Activated naive CD8-positive, alpha-beta T cell treated with anti-CD3 and anti-CD28 coated beads, Interleukin-2, amount 50 U/mL, for 24 hours (primary cell): ENCODE results near the gene CLDN6.
A peak's percentile ranks its signal among the peaks of the same experiment; 100 is the strongest.

Experiments used
- ATAC-seq: fragments of 150-1000 bp; cut with Tn5 transposase; one replicate; pipeline ENCODE4 v1.10.0; 2021
- DNase-seq: peaks from one replicate; pipeline ENCODE4 v3.0.0; 2021
- H3K27ac Mint-ChIP-seq: one replicate; pipeline ENCODE4 v1.8.0; 2021; ENCODE audit warnings: mild to moderate bottlenecking, mixed read lengths
- H3K27me3 Mint-ChIP-seq: one replicate; pipeline ENCODE4 v1.8.0; 2021; ENCODE audit warnings: mixed read lengths
- H3K36me3 Mint-ChIP-seq: one replicate; pipeline ENCODE4 v1.8.0; 2021; ENCODE audit warnings: low read depth, mixed read lengths
- H3K4me1 Mint-ChIP-seq: one replicate; pipeline ENCODE4 v1.8.0; 2021; ENCODE audit warnings: mixed read lengths
- H3K4me3 Mint-ChIP-seq: one replicate; pipeline ENCODE4 v1.8.0; 2021; ENCODE audit warnings: mild to moderate bottlenecking, moderate library complexity, mixed read lengths
- H3K9me3 Mint-ChIP-seq: one replicate; pipeline ENCODE4 v1.8.0; 2021; ENCODE audit warnings: mixed read lengths

CLDN6 gene

DNA sequence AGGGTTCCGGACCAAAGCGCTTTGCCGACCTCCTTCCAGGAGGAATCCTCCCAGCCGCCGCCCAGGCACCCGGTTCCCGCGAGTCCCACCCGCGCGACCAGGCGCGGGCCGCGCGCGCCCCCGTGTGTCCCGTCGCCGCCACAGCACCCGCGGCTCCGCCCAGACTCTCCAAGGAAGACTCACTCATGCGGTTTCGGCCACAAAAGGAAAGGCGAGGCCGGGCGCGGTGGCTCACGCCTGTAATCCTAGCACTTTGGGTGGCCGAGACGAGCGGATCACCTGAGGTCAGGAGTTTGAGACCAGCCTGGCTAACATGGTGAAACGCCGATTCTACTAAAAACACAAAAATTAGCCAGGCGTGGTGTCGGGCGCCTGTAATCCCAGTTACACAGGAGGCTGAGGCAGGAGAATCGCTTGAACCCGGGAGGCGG is 34.3 kb downstream of the CLDN6 start:
- Mint-ChIP-seq H3K4me1 (peaks cover 18% of the 10 kb centered on the region), H3K4me3 (peak overlapping the region; percentile 21), H3K9me3 (no peaks in the 10 kb centered on the region), H3K36me3 (peaks cover 4% of the 10 kb centered on the region), H3K27ac (no peak overlapping the region), H3K27me3 (no peaks in the 10 kb centered on the region)
- DNase-seq (peak; percentile 84), ATAC-seq (peak; percentile 58)

DNA sequence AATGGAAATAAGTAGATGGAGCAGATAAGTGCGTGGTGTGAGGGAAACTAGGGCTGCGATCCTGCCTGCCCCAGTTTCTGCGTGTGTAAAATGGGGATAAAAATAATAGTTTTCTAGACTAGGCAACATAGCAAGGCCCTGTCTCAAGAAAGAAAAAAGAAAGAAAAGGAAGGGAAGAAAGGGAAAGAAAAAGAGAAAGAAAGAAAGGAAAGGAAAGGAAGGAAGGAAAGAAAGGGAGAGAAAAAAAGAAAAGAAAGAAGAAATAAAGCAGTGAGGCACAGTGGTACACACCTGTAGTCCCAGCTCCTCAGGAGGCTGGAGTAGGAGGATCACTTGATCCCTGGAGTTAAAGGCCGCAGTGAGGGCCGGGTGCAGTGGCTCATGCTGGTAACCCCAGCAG is 35.6 kb downstream of the CLDN6 start:
- Mint-ChIP-seq H3K27ac (peak overlapping the region; percentile 9), H3K36me3 (peaks cover 11% of the 10 kb centered on the region), H3K9me3 (no peaks in the 10 kb centered on the region), H3K4me3 (no peak overlapping the region), H3K27me3 (no peaks in the 10 kb centered on the region), H3K4me1 (peaks cover 18% of the 10 kb centered on the region)
- ATAC-seq (no peak), DNase-seq (no peak)

DNA sequence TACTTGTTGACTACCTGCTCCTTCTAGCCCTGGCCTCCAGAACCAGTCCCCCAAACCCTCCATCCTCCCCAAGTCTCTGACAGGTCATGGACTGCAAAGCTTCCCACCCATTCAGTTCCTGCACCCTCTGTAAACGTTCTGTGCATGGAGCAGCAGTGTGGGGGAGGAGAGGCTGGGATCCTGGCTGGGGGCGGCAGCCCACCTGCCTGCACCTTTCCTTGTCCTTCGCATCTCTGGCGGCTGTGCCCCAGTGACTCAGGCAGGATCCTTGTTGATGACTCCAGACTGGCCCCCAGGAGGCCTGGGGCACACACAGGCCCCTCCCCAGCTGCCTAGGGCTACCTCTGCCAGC is 36.1 kb downstream of the CLDN6 start:
- peaks cover 13% of the 10 kb centered on the region for H3K36me3 Mint-ChIP-seq
- H3K27ac Mint-ChIP-seq = peak overlapping the region; percentile 80
- peak overlapping the region; percentile 74 for H3K4me3 Mint-ChIP-seq
- H3K4me1 Mint-ChIP-seq = peaks cover 18% of the 10 kb centered on the region
- no peak for DNase-seq
- no peaks in the 10 kb centered on the region for H3K9me3 Mint-ChIP-seq
- H3K27me3 Mint-ChIP-seq = no peaks in the 10 kb centered on the region
- ATAC-seq = no peak

DNA sequence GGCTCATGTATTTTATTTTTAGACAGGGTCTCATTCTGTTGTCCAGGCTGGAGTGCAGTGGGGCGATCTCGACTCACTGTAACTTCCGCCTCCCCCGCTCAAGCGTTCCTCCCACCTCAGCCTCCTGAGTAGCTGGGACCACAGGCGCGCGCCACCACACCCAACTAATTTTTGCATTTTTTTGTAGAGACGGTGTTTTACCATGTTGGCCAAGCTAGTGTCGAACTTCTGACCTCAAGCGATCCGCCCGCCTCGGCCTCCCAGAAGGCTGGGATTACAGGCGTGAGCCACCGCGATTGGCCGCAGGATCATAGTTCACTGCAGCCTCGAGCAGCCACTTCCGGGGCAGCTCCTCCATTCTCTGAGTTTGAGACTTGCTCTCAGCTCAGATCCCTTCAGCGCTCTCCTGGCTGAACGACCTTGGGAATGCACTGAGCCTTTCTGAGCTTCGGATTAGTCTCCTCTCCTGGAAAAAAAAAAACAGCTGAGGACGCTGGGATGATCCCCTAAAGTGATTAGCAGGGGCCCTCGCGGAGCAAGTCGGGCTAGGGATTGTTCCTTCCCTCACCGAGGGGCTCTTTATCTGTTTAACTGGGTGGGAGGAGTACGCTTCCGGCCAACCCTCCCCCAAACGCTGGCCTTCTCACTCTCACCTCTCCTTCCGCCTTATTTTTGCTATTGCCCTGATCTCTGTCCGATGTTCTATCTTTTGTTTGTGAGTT is 36.6 kb downstream of the CLDN6 start:
- DNase-seq = no peak
- Mint-ChIP-seq H3K27me3 (no peaks in the 10 kb centered on the region), H3K4me1 (peaks cover 18% of the 10 kb centered on the region), H3K9me3 (no peaks in the 10 kb centered on the region), H3K27ac (peak overlapping the region; percentile 81), H3K36me3 (peaks cover 13% of the 10 kb centered on the region), H3K4me3 (peak overlapping the region; percentile 86)
- no peak for ATAC-seq

DNA sequence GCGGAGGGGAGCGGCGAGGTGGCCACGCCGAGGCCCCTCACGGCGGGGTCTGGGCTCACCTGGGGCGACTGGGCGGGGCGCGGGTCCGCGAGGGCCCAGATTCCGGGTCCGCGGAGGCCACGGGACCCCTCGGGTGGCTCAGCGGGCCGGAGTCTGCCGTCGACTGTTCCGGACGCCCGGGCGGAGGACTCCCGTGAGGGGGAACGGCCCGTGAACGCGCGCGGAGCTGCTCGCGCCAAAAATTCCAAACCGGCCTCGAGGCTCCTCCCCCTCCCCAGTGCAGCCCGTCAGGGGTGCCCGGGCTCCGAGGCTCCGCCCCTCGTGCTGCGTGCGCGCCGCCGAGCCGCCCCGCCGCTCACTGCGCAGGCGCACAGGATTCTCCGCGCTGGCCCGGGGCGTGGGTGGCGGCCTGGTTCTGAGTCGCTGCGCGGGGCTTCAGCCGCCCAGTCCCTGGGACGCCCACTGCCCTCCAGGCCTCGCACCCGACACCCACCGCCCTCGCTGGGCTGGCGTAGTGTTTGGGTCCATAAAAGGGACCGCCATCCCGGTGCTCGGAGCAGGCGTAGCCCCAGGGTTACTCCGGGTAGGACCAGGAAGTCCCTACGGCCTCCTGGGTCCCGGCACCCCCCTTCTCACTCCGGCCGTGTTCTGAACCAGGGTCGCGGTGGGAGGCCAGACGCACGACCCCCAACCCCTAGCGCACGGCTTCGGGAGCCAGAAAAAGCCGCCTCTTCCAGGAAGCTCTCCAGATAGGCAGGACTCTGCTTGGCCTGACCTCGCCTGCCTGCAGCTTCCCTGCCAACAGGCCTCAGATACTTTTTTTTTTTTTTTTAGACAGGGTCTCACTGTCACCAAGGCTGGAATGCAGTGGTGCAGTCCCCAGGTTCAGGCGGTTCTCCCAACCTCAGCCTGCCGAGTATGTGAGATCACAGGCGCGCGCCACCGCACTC is 37.5 kb downstream of the CLDN6 start, which contains the start of gene PKMYT1:
Gene PKMYT1 (minus strand): TSS at position 220 of the 950 bp plus-strand sequence. CDS start 789 bp downstream, outside the sequence.
- ATAC-seq = peak; percentile 80
- peaks cover 13% of the 10 kb centered on the region for H3K36me3 Mint-ChIP-seq
- peak within 1 kb of the TSS; percentile 86 for H3K4me3 Mint-ChIP-seq
- DNase-seq = peak; percentile 98
- peak within 1 kb of the TSS; percentile 81 for H3K27ac Mint-ChIP-seq
- peaks cover 18% of the 10 kb centered on the region for H3K4me1 Mint-ChIP-seq
- no peaks in the 10 kb centered on the region for H3K9me3 Mint-ChIP-seq
- no peaks in the 10 kb centered on the region for H3K27me3 Mint-ChIP-seq

DNA sequence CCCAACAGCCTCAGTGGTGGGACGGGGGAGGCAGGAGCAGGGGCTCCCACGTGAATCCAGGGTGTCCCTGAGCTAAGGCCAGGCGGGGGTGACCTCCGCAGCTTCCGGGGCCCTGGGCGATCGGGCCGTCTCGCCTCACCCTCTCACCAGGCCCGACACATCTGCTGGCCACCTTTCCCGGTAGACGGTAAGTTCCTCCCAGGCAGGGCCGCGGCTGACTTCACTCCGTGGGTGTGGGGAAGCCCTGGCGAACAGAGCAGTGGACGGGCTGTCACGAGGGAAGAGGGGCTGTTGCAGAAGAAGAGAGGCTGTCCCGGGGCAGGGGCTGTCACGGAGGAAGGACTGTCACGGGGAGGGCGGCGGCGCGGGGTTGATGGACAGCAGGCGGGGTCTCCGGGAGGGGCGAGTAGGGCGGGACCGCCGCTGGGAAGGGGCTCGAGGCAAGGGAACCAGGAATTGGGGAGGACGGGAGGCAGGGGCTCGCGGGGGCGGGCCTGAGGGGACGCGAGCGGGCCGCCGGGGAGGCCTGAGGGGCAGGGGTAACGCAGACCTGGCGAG is 38.2 kb downstream of the CLDN6 start:
- H3K4me1 Mint-ChIP-seq = peaks cover 18% of the 10 kb centered on the region
- no peaks in the 10 kb centered on the region for H3K27me3 Mint-ChIP-seq
- H3K9me3 Mint-ChIP-seq = no peaks in the 10 kb centered on the region
- peak; percentile 4 for ATAC-seq
- H3K27ac Mint-ChIP-seq = peak overlapping the region; percentile 73
- DNase-seq = peak; percentile 41
- H3K36me3 Mint-ChIP-seq = peaks cover 13% of the 10 kb centered on the region
- H3K4me3 Mint-ChIP-seq = peak overlapping the region; percentile 86

DNA sequence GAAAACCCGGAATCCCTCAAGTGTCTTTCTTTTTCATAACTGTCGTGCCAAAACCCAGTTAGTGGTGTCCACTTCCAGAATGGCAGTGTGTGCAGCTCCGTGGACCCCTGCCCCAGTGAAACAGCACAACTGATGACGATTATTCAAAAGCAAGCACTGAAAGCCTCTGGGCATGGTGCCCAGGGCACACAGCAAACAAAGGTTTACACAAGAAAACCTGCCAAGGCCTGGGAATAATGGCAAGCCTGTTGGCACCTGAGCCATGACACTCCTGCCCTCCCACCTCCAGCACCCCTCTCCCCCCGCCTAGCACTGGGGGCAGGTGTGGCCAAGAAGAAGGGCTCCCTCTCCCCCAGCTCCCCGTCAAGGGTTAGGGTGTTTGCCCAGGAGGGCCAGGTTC is 40.5 kb downstream of the CLDN6 start:
- Mint-ChIP-seq H3K27ac (no peak overlapping the region), H3K4me1 (peaks cover 13% of the 10 kb centered on the region), H3K9me3 (no peaks in the 10 kb centered on the region), H3K36me3 (peaks cover 20% of the 10 kb centered on the region), H3K4me3 (peak overlapping the region; percentile 34), H3K27me3 (no peaks in the 10 kb centered on the region)
- DNase-seq (no peak), ATAC-seq (no peak)

DNA sequence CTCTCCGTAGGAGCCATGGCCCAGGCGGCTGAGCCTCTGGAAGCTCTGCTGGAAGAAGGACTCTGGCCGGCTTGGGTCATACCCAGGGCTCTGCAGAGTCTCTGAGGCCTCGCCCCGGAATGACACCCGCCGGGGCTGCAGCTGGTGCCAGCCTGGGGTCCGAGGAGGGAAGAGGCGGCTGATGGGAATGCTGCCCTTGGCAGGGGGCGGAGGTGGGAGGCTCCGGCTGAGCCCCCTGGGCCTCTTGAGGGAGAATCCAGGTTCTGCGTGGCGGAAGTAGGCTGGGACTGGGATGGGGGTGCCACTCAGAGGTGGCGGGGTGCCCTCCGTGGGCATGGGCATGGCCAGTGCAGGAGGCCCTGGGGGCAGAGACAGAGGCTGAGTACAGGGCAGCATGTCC is 41.3 kb downstream of the CLDN6 start:
- no peak overlapping the region for H3K4me3 Mint-ChIP-seq
- DNase-seq = no peak
- peaks cover 12% of the 10 kb centered on the region for H3K4me1 Mint-ChIP-seq
- ATAC-seq = no peak
- peaks cover 26% of the 10 kb centered on the region for H3K36me3 Mint-ChIP-seq
- H3K27ac Mint-ChIP-seq = no peak overlapping the region
- no peaks in the 10 kb centered on the region for H3K27me3 Mint-ChIP-seq
- no peaks in the 10 kb centered on the region for H3K9me3 Mint-ChIP-seq

DNA sequence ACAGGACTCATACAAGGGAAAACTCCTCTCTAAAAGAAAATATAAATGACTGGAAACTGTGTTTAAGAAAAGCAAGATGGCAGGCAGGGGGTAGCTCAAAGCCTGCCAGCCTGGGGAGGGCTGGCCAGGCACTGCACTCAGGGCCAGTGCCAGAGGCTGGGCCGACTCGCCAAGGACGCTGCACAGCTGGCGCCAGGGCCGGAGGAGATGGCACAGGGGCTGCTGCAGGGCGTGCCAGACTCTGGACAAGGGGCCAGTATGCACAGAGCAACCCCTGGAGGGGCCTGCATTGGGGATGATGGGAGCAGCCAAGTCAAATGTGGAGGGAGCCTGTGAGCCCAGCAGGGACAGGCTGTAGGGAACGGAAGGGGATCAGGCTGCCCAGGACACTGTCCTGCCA is 41.8 kb downstream of the CLDN6 start:
- Mint-ChIP-seq H3K4me1 (peaks cover 9% of the 10 kb centered on the region), H3K36me3 (peaks cover 26% of the 10 kb centered on the region), H3K4me3 (no peak overlapping the region), H3K9me3 (no peaks in the 10 kb centered on the region), H3K27me3 (no peaks in the 10 kb centered on the region), H3K27ac (no peak overlapping the region)
- no peak for DNase-seq
- ATAC-seq = no peak

DNA sequence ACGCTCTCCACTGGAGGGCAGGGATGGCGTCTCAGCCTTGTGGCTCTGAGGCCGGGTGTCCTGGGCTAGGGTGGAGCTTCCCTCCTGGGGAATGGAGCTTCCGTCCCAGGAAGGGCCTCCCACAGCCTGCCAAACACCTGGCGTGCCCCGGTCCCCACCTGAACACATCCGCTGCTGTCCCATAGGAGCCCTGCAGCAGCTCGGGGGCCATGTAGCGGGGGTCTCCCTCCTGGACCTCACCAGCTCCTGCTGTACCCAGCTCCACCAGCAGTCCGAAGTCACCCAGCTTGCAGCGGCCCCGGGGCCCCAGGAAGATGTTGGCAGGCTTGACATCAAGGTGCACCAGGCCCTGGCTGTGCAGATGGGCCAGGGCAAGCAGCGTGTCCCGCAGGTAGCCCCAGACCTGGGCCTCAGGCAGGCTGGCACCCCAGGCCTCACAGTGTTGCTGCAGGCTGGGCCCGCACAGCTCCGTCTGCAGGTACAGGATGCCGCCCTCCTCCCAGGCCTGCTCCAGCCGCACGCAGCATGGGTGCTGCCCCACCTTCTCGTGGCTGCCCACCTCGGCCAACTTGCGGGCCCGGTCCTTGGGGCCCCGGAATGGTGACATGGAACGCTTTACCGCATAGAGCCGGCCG is 42.7 kb downstream of the CLDN6 start:
- Mint-ChIP-seq H3K4me3 (no peak overlapping the region), H3K9me3 (no peaks in the 10 kb centered on the region), H3K27ac (no peak overlapping the region), H3K36me3 (peaks cover 31% of the 10 kb centered on the region), H3K4me1 (peaks cover 13% of the 10 kb centered on the region), H3K27me3 (no peaks in the 10 kb centered on the region)
- ATAC-seq = no peak
- DNase-seq = no peak

DNA sequence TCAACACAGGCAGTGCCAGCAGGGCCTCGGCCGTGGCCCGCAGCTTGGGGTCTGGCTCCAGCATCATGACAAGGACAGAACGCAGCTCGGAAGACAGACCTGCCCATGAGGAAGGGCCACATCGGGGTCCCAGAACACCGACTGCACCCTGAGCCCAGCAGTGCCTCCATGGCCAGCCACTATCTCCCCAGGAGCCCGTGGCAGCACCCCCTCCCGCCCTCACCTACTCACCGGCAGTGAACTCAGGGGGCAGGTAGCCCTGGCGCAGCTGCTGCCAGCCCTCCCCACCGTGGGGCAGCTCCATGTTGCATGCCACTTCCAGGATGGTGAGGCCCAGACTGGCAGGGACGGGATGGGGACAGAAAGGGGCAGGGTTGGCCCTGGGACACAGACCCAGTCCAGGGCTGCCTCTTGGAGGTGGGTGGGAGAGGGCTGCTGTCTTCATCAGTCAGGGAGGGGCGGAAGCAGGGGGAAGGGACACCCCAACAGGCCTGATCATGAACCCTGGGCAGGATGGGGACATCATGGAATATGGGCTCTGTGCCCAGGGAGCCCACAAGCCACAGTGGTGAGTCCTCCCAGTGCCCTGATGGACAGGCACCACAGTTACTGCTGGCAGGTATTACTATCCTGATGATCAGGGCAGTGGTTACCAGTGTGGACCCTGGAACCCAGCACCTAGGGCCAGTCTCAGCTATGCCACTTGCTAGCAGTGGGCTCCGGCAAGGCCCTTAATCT is 43.5 kb downstream of the CLDN6 start:
- H3K36me3 Mint-ChIP-seq = peaks cover 31% of the 10 kb centered on the region
- no peaks in the 10 kb centered on the region for H3K9me3 Mint-ChIP-seq
- DNase-seq (no peak), ATAC-seq (no peak)
- H3K4me1 Mint-ChIP-seq = peaks cover 13% of the 10 kb centered on the region
- H3K27me3 Mint-ChIP-seq = no peaks in the 10 kb centered on the region
- H3K4me3 Mint-ChIP-seq = no peak overlapping the region
- H3K27ac Mint-ChIP-seq = no peak overlapping the region

DNA sequence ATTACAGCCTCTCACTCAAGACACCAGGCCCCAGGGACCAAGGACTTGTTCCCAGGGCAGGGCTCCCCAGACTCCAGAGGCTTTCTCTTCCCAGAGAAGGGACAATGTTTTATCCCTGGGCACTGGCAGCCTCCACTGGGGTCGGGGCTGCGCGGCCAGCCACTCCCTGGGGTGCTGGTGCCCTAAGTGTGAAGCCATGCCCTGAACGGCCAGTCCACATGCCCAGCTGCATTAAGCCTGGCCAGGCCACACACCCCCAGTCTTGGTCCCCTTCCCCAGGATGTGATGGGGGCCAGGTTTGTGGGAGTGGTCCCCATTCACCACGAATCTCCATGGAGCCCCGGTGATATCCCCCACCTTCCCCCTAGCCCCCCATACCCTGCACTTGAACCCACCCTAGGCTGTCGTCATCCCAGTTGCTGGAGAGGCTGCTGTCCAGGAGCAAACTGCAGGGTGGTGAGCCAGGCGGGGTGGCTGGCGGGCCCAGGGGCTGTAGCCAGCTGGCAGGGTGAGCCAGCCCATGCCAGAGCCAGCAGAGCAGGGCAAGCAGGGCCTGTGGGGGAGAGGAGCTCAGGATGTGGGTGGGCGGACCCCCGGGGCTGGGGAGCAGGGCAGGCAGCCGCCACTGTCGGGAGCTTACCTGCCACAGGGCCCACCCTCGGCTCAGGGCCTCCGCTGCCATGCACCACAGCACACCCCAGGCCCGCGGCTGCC is 44.2 kb downstream of the CLDN6 start:
- no peaks in the 10 kb centered on the region for H3K27me3 Mint-ChIP-seq
- H3K36me3 Mint-ChIP-seq = peaks cover 28% of the 10 kb centered on the region
- ATAC-seq = no peak
- DNase-seq = no peak
- H3K9me3 Mint-ChIP-seq = no peaks in the 10 kb centered on the region
- H3K4me1 Mint-ChIP-seq = peaks cover 10% of the 10 kb centered on the region
- H3K4me3 Mint-ChIP-seq = no peak overlapping the region
- no peak overlapping the region for H3K27ac Mint-ChIP-seq

DNA sequence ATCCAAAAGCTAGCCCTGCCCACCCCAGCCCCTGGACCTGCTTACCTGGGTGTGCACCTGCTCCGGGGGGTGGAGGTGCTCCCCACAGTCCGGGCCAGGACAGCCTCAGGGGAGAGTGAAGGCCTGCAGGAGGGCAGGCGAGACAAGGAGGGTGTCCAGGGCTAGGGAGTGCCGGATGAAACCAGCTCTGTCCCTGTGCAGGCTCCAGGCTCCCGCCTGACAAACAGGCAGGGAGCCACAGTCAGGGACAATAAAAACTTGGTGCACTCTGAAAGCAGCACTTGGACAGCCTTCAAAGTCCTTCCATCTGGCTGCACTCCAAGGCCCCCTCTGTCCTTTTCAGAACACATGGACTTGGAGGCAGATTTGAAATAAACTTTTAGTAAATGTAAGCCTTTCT is 44.9 kb downstream of the CLDN6 start:
- H3K9me3 Mint-ChIP-seq = no peaks in the 10 kb centered on the region
- H3K4me3 Mint-ChIP-seq = no peak overlapping the region
- peaks cover 25% of the 10 kb centered on the region for H3K36me3 Mint-ChIP-seq
- peaks cover 17% of the 10 kb centered on the region for H3K4me1 Mint-ChIP-seq
- DNase-seq (no peak), ATAC-seq (no peak)
- H3K27ac Mint-ChIP-seq = no peak overlapping the region
- H3K27me3 Mint-ChIP-seq = peaks cover 5% of the 10 kb centered on the region
